Astrocyte (in vitro differentiated cells and primary cell): ENCODE measurements around the gene IGF2BP3. TPM values are rescaled to one million over a fixed set of nuclear protein-coding genes. Genes with fewer than 3 reads are reported as not detected.

Experiments used
- DNase-seq: peaks from one replicate; pipeline ENCODE4 v3.0.0-alpha.2; 2010; ENCODE audit warnings: low read depth
- FAIRE-seq: peaks from 2 replicates; lab custom pipeline; 2011; peaks lifted over from hg19 to GRCh38; lab: Jason Lieb, UNC
- H2AFZ ChIP-seq: 2 replicates; pipeline ENCODE4 v1.6.0; 2012; ENCODE audit warnings: low read depth, low read length, inconsistent platforms
- H3K27ac ChIP-seq: 2 replicates; pipeline ENCODE4 v1.5.1; 2011; ENCODE audit warnings: low read depth, low read length, inconsistent platforms
- H3K27me3 ChIP-seq: 2 replicates; pipeline ENCODE4 v1.6.0; 2011; ENCODE audit warnings: low read length, inconsistent platforms; ENCODE audit not compliant: insufficient read depth
- H3K36me3 ChIP-seq: 2 replicates; pipeline ENCODE4 v1.5.1; 2011; ENCODE audit warnings: low read length, inconsistent platforms; ENCODE audit not compliant: insufficient read depth
- H3K4me1 ChIP-seq: 2 replicates; pipeline ENCODE4 v1.5.1; 2011; ENCODE audit warnings: low read length, inconsistent platforms; ENCODE audit not compliant: insufficient read depth
- H3K4me2 ChIP-seq: 2 replicates; pipeline ENCODE4 v1.6.0; 2012; ENCODE audit warnings: low read length, inconsistent platforms
- H3K4me3 ChIP-seq: 2 replicates; pipeline ENCODE4 v1.5.1; 2011; ENCODE audit warnings: low read depth, mild to moderate bottlenecking, low read length, inconsistent platforms; ENCODE audit not compliant: insufficient read depth
- H3K79me2 ChIP-seq: 2 replicates; pipeline ENCODE4 v1.6.0; 2012; ENCODE audit warnings: mild to moderate bottlenecking, low read length, inconsistent platforms; ENCODE audit not compliant: insufficient read depth
- H3K9ac ChIP-seq: 2 replicates; pipeline ENCODE4 v1.6.0; 2012; ENCODE audit warnings: mild to moderate bottlenecking, low read length, inconsistent platforms
- H3K9me3 ChIP-seq: 2 replicates; pipeline ENCODE4 v1.5.1; 2012; ENCODE audit warnings: low read depth, mild to moderate bottlenecking, low read length, inconsistent platforms; ENCODE audit not compliant: insufficient read depth
- H4K20me1 ChIP-seq: 2 replicates; pipeline ENCODE4 v1.6.0; 2012; ENCODE audit warnings: low read length, inconsistent platforms; ENCODE audit not compliant: insufficient read depth
- H3K27ac Mint-ChIP-seq: one replicate; pipeline ENCODE4 v1.8.0; 2021; ENCODE audit warnings: mild to moderate bottlenecking, mixed read lengths; ENCODE audit not compliant: unreplicated experiment
- H3K27me3 Mint-ChIP-seq: one replicate; pipeline ENCODE4 v1.8.0; 2021; ENCODE audit warnings: low read depth, mixed read lengths; ENCODE audit not compliant: unreplicated experiment
- H3K36me3 Mint-ChIP-seq: one replicate; pipeline ENCODE4 v1.8.0; 2021; ENCODE audit warnings: low read depth, mixed read lengths; ENCODE audit not compliant: unreplicated experiment
- H3K4me1 Mint-ChIP-seq: one replicate; pipeline ENCODE4 v1.8.0; 2021; ENCODE audit warnings: low read depth, mixed read lengths; ENCODE audit not compliant: unreplicated experiment
- H3K4me3 Mint-ChIP-seq: one replicate; pipeline ENCODE4 v1.8.0; 2021; ENCODE audit warnings: mild to moderate bottlenecking, moderate library complexity, mixed read lengths; ENCODE audit not compliant: unreplicated experiment
- H3K9me3 Mint-ChIP-seq: one replicate; pipeline ENCODE4 v1.8.0; 2021; ENCODE audit warnings: mild to moderate bottlenecking, mixed read lengths; ENCODE audit not compliant: unreplicated experiment
- CTCF ChIP-seq: IDR thresholded peaks from 2 replicates; pipeline ENCODE4 v1.5.1; 2011; ENCODE audit warnings: low read depth, mild to moderate bottlenecking, inconsistent platforms, low read length, moderate library complexity; ENCODE audit not compliant: insufficient read depth
- EZH2 ChIP-seq: IDR thresholded peaks from 2 replicates; pipeline ENCODE4 v1.6.1; 2012; ENCODE audit warnings: mild to moderate bottlenecking, low read length, inconsistent platforms; ENCODE audit not compliant: insufficient read depth
- total RNA-seq: library from RNA; stranded (reverse); gene quantifications from 2 replicates; pipeline ENCODE4 v1.2.1, GENCODE V29; 2021

The IGF2BP3 gene
- total RNA-seq, 1 donor from 2014 or later, result 79.5 TPM

GRCh38 chr7:23419845-23420244 is 50.4 kb downstream of the IGF2BP3 start:
- Histone ChIP-seq H3K9me3 (no peaks in the 10 kb centered on the region), H3K36me3 (peaks cover 6% of the 10 kb centered on the region), H3K27me3 (no peaks in the 10 kb centered on the region), H3K27ac (no peak overlapping the region), H4K20me1 (peaks cover 77% of the 10 kb centered on the region), H3K9ac (no peak overlapping the region), H3K79me2 (peaks cover 99% of the 10 kb centered on the region), H3K4me1 (peaks cover 8% of the 10 kb centered on the region), H2AFZ (no peak overlapping the region), H3K4me2 (no peak overlapping the region), H3K4me3 (no peak overlapping the region)
- Mint-ChIP-seq H3K4me3 (no peak overlapping the region), H3K27ac (no peak overlapping the region), H3K36me3 (peaks cover 7% of the 10 kb centered on the region), H3K27me3 (no peaks in the 10 kb centered on the region), H3K4me1 (peaks cover 11% of the 10 kb centered on the region), H3K9me3 (no peaks in the 10 kb centered on the region)
- DNase-seq, result no peak
- no peak for FAIRE-seq
- no peak for TF ChIP-seq EZH2
- no peak for TF ChIP-seq CTCF

- peaks cover 8% of the 10 kb centered on the region for H3K4me1 ChIP-seq
- no peak overlapping the region for H3K4me3 ChIP-seq
- Mint-ChIP-seq H3K4me3 (no peak overlapping the region), H3K9me3 (no peaks in the 10 kb centered on the region), H3K27me3 (no peaks in the 10 kb centered on the region), H3K36me3 (peaks cover 9% of the 10 kb centered on the region), H3K27ac (no peak overlapping the region), H3K4me1 (peaks cover 11% of the 10 kb centered on the region)
- FAIRE-seq (no peak), DNase-seq (no peak)
- no peak overlapping the region for H2AFZ ChIP-seq
- peaks cover 99% of the 10 kb centered on the region for H3K79me2 ChIP-seq
- peaks cover 12% of the 10 kb centered on the region for H3K36me3 ChIP-seq
- no peak overlapping the region for H3K9ac ChIP-seq
- H3K9me3 ChIP-seq, result no peaks in the 10 kb centered on the region
- no peaks in the 10 kb centered on the region for H3K27me3 ChIP-seq
- TF ChIP-seq EZH2 (no peak), CTCF (no peak)
- H4K20me1 ChIP-seq, result peaks cover 77% of the 10 kb centered on the region
- H3K27ac ChIP-seq, result no peak overlapping the region
- H3K4me2 ChIP-seq, result no peak overlapping the region
These were observed 51.1 kb downstream of the IGF2BP3 start for GRCh38 chr7:23419160-23419559.

DNA sequence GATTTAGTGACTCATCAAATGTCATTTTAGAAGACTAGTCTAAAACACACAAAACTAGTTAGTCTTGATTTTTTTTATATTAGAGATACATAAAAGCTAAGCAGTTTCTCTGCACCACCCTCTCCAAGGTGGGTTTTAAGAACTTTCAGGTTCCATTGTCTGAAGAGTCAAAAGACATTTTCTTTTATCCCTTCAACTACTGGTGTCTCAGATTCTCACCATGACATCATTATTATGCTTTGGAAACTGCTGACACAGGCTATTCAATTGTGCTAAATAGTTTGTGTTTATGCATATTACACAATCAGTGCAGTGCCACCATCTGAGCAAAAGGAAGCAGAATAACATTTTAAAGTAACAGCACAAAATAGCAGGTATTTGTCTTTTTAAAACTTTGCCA is 52.2 kb downstream of the IGF2BP3 start:
- Histone ChIP-seq H3K36me3 (peaks cover 15% of the 10 kb centered on the region), H3K4me2 (peak overlapping the region; percentile 13), H4K20me1 (peaks cover 74% of the 10 kb centered on the region), H3K4me1 (peaks cover 8% of the 10 kb centered on the region), H3K9ac (no peak overlapping the region), H3K79me2 (peaks cover 96% of the 10 kb centered on the region), H3K9me3 (no peaks in the 10 kb centered on the region), H3K27ac (no peak overlapping the region), H3K4me3 (no peak overlapping the region), H2AFZ (no peak overlapping the region), H3K27me3 (no peaks in the 10 kb centered on the region)
- DNase-seq (peak; percentile 39), FAIRE-seq (no peak)
- H3K36me3 Mint-ChIP-seq, result peaks cover 13% of the 10 kb centered on the region
- no peaks in the 10 kb centered on the region for H3K9me3 Mint-ChIP-seq
- H3K4me3 Mint-ChIP-seq, result no peak overlapping the region
- no peaks in the 10 kb centered on the region for H3K27me3 Mint-ChIP-seq
- peaks cover 11% of the 10 kb centered on the region for H3K4me1 Mint-ChIP-seq
- H3K27ac Mint-ChIP-seq, result peak overlapping the region; percentile 75
- TF ChIP-seq CTCF (no peak), EZH2 (no peak)
